ENCODE data around the gene ADGRF3. TPM values are rescaled to one million over a fixed set of nuclear protein-coding genes. Genes with fewer than 3 reads are reported as not detected.

The ADGRF3 gene
- total RNA-seq, 1 experiment from 2014 or later = not detected

- in situ Hi-C loops (cut with HindIII; ENCODE audit: low pct_unique_long_range_greater_than_20kb, low sequenced_read_pairs) = no loop called here
- TF ChIP-seq CTCF (IDR thresholded peaks at IDR 0.05) (no peak), TCF7L2 (IDR thresholded peaks at IDR 0.05; ENCODE audit: low read depth, low read length) (no peak), POLR2AphosphoS5 (IDR thresholded peaks at IDR 0.05; ENCODE audit: low read depth, low read length) (peak; percentile 96), REST (IDR thresholded peaks at IDR 0.05; ENCODE audit: insufficient read depth in 1 of 2, low read depth in 2 of 2, low read length in 1 of 2) (no peak), SIN3A (IDR thresholded peaks at IDR 0.05; ENCODE audit: borderline replicate concordance, insufficient read depth, low read depth, low read length) (peak; percentile 68; the same call in 1 of the 2 replicates)
- Histone ChIP-seq H3K9me3 (ENCODE audit: control insufficient read depth, insufficient read depth, low read depth, low read length) (no peaks in the 10 kb centered on the region), H3K36me3 (ENCODE audit: control insufficient read depth, insufficient read depth, low read length) (peaks cover 3% of the 10 kb centered on the region; the same call in 1 of the 2 replicates), H3K27ac (ENCODE audit: low read length) (peak within 1 kb of the TSS; percentile 97), H3K27me3 (ENCODE audit: control insufficient read depth, insufficient read depth, low read length) (no peaks in the 10 kb centered on the region), H3K4me3 (ENCODE audit: low read depth in 2 of 2, low read length in 2 of 2) (peak within 1 kb of the TSS; percentile 83 to 98), H3K4me1 (ENCODE audit: control insufficient read depth, insufficient read depth, low read length) (peaks cover 27% of the 10 kb centered on the region)
- CTCF ChIA-PET = no interaction called here
- DNase-seq (ENCODE audit: low read depth, low spot score) = peak; percentile 98
- BruUV-seq (replicated peaks) = no TSS peak
- intact Hi-C loops (cut with micrococcal nuclease; ENCODE audit: unreplicated experiment) = no loop called here
- POLR2A ChIA-PET = interaction anchor here (0.5 to 0.6 kb wide), 3 partner anchors 84 to 484 kb away, joined by 3 to 5 read pairs (median 3); no protein-coding TSS in a partner anchor
- ATAC-seq = peak; percentile 99
Observed at GRCh38 chr2:26345545-26346453, 790 bp downstream of the ADGRF3 start, which contains the start of gene SELENOI. SELENOI (plus strand) TSS chr2:26346143; CDS start chr2:26346233, 90 bp downstream.

GRCh38 chr2:26345283-26345544, 1.4 kb downstream of the ADGRF3 start:
- ATAC-seq (no peak), DNase-seq (ENCODE audit: low read depth, low spot score) (no peak)
- peak overlapping the region; percentile 97 for H3K27ac ChIP-seq (ENCODE audit: low read length)
- no peaks in the 10 kb centered on the region for H3K9me3 ChIP-seq (ENCODE audit: control insufficient read depth, insufficient read depth, low read depth, low read length)
- ChIA-PET POLR2A (interaction anchor here (1.1 kb wide), 1 partner anchor 26 kb away, joined by 4 read pairs; no protein-coding TSS in a partner anchor), CTCF (no interaction called here)
- peaks cover 27% of the 10 kb centered on the region for H3K4me1 ChIP-seq (ENCODE audit: control insufficient read depth, insufficient read depth, low read length)
- H3K4me3 ChIP-seq (ENCODE audit: low read depth in 2 of 2, low read length in 2 of 2) = peak overlapping the region; percentile 83 to 98
- H3K27me3 ChIP-seq (ENCODE audit: control insufficient read depth, insufficient read depth, low read length) = no peaks in the 10 kb centered on the region
- in situ Hi-C loops (cut with HindIII; ENCODE audit: low pct_unique_long_range_greater_than_20kb, low sequenced_read_pairs) (no loop called here), intact Hi-C loops (cut with micrococcal nuclease; ENCODE audit: unreplicated experiment) (no loop called here)
- H3K36me3 ChIP-seq (ENCODE audit: control insufficient read depth, insufficient read depth, low read length) = peaks cover 3% of the 10 kb centered on the region; the same call in 1 of the 2 replicates
- BruUV-seq (replicated peaks) = TSS peak; percentile 99
- TF ChIP-seq POLR2AphosphoS5 (IDR thresholded peaks at IDR 0.05; ENCODE audit: low read depth, low read length) (no peak), SIN3A (IDR thresholded peaks at IDR 0.05; ENCODE audit: borderline replicate concordance, insufficient read depth, low read depth, low read length) (no peak), TCF7L2 (IDR thresholded peaks at IDR 0.05; ENCODE audit: low read depth, low read length) (no peak), CTCF (IDR thresholded peaks at IDR 0.05) (no peak), REST (IDR thresholded peaks at IDR 0.05; ENCODE audit: insufficient read depth in 1 of 2, low read depth in 2 of 2, low read length in 1 of 2) (no peak)
